CD4-positive, alpha-beta T cell treated with Interleukin-6 at 100 ng/mL for 8 hours (primary cell): ENCODE results near the gene OR4D6.
A peak's percentile ranks its signal among the peaks of the same experiment; 100 is the strongest.
"Not testable (repeated sequence)": the region's sequence is repeated elsewhere in the genome, so short reads cannot be mapped to it uniquely, and the experiment has no call there.

ENCODE experiments used
- DNase-seq: peaks from one replicate; pipeline ENCODE4 v3.0.0-alpha.2; 2020; ENCODE audit warnings: mixed read lengths, low spot score

OR4D6 gene

GRCh38 chr11:59456661-59457060 is at the start of gene OR4D6:
Gene OR4D6, plus strand, starts transcription at chr11:59456961. Its CDS starts 0 bp downstream, at chr11:59456961.
- DNase-seq, result no peak

DNA sequence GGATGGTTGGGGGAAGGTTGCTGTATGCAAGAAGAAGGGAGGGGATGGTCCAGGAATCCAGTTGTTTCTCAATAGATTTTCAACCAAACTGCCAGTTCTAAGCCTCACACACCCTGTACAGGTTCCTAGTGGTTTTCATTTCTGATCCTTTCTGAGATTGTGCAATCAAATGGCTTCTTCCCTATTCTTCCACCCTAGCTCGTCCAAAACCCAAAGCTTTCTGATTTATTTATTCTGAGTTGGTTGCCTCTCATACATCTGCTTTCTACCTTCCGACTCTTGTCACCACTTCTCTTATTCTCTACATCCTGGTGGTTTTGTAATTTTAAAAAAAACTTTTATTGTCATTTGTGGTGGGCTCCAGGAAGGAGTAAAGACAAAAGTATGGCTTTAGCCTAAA is 43.1 kb upstream of the OR4D6 start:
- DNase-seq, result no peak

- no peak for DNase-seq
Observed at GRCh38 chr11:59415111-59415510, 41.6 kb upstream of the OR4D6 start.

- no peak for DNase-seq
Observed at GRCh38 chr11:59416613-59417012, 40.1 kb upstream of the OR4D6 start.

DNA sequence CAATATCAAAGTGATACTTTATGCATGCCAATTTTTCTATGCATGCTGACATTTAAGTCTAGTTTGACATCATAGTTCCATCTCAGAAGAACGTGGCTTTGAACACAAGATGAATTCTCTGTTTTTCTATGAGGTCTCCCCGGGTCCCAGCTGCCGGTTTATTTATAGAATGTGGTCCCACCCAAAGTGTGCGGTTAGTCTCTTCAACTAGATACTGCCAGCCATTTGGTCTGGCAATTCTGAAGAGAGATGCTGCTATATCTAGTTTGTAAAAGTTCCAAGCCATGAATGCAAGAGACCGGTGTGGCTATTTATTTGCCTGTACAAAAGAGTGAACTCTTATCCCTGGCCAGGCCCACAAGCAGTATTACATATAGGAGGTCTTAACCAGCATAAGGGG is 39.7 kb upstream of the OR4D6 start:
- DNase-seq, result no peak

DNA sequence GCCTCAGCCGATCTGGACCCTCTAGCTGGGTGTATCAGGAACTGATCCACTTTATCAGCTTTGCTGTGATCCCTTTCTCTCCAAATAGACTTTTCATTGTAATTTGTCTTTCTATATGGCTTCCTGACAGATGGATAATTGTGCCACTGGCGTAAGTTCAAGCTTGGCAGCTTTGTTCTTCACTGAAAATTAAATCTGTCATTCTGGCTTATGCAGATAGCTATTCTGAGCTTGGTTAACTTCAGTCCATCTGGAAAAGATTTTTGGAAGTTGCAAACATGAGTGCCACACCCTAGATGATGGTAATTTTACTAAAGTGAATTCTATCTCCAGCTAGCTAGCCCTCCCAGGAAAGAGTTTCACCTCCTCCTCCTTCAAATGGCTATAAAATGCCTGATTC is 38.6 kb upstream of the OR4D6 start:
- no peak for DNase-seq

- no peak for DNase-seq
Observed at GRCh38 chr11:59423835-59424234, 32.9 kb upstream of the OR4D6 start.

DNA sequence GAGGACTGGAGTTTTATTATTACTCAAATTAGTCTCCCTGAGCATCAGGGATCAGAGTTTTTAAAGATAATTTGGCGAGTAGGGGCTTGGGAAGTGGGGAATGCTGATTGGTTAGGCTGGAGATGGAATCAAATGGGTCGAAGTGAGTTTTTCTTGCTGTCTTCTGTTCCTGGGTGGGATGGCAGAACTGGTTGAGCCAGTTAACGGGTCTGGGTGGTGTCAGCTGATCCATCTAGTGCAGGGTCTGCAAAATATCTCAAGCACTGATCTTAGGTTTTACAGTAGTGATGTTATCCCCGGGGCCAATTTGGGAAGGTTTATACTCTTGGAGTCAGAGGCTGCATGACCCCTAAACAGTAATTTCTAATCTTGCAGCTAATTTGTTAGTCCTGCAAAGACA is 31.6 kb upstream of the OR4D6 start:
- DNase-seq, result no peak

GRCh38 chr11:59426361-59427067 is 30.2 kb upstream of the OR4D6 start, which contains the start of gene OR5A2:
Gene OR5A2, minus strand, starts transcription at chr11:59426413. Its CDS starts 3,460 bp downstream, at chr11:59422953.
- no peak for DNase-seq

DNA sequence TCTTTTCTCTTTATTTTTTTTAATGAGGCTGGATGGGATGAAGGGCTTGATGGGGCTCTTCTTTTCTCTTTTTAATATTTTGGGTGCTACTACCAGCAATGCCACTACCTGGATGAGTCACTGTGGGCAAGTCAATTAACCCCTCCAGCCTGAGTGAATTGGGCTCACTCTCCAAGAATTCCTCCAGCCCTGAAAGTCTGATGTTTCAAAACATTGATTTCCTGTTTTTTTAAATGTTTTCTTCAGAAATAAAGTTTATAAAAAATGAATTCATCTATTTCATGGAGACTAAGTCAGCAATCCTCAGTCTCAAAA is 29.7 kb upstream of the OR4D6 start:
- DNase-seq, result no peak

GRCh38 chr11:59429924-59430516 is 26.7 kb upstream of the OR4D6 start:
- peak; percentile 49 for DNase-seq

GRCh38 chr11:59436169-59436568 is 20.6 kb upstream of the OR4D6 start, which contains the start of gene OR5A1:
Gene OR5A1, plus strand, starts transcription at chr11:59436469. Its CDS starts 6,700 bp downstream, at chr11:59443169.
- no peak for DNase-seq

GRCh38 chr11:59437770-59438169 is 19.0 kb upstream of the OR4D6 start:
- no peak for DNase-seq

- not testable (repeated sequence) for DNase-seq
Observed at GRCh38 chr11:59445624-59446023, 11.1 kb upstream of the OR4D6 start.

GRCh38 chr11:59448484-59448883 is 8.3 kb upstream of the OR4D6 start:
- no peak for DNase-seq

DNA sequence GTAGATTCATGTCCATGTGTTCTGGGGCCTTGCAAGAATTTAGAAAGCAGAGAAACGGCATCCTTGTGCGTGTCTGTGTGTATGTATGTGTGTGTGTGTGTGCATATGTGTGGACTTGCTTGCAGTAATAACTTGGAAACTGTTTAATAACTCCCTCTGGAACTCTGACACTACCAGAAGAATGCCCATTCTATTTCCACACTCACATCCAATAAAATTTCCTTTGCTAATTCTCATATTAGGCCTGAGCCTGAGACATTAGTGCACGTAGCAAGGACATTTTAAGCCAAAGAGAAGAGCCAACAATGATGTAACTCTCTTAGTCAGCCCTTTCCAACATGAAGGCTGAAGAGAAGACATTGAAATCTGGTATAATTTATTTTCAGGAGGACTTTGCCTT is 3.2 kb downstream of the OR4D6 start:
- no peak for DNase-seq

DNA sequence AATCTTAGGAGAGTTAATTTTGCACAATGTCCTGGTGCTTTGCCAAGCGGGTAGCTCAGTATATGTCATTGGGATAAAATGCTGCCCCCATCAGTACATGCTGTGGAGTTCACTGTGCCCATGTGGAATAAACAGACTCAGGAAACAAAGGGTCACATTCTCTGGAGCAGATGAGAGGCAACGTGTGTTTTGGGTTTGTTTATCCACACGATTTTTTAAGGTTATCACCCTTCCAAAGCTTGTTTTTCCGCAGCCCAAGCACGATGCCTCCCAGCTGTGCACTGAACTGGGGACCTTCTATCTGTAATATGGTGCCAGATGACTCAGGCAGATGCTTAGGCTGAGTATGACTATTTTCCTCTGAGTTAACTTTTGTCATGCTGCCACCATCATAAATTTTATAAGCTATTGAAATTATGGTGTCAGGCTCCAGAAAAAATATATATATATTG is 6.5 kb downstream of the OR4D6 start:
- DNase-seq, result no peak

GRCh38 chr11:59473015-59473414 is 16.3 kb downstream of the OR4D6 start, which contains the start of gene OR4D10:
Gene OR4D10, plus strand, starts transcription at chr11:59473315. Its CDS starts 4,115 bp downstream, at chr11:59477430.
- no peak for DNase-seq

DNA sequence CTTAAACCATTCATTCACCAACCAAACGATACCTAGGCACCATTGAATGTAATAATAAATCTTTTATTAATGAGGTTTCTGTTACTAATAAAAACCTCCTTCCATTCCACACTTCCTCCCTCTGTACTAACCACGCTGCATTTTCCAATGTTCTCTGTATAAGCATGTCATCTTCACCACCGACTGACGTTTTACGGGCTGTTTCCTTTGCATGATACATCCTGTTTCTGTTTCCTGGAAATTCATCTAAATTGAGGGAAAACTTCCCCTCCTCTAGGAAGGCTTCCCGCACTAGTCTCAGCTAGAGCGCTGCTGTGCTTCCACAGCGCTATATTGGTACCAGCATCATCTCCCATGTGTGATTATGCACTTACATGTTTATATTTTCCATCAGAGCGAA is 18.4 kb downstream of the OR4D6 start:
- no peak for DNase-seq

DNA sequence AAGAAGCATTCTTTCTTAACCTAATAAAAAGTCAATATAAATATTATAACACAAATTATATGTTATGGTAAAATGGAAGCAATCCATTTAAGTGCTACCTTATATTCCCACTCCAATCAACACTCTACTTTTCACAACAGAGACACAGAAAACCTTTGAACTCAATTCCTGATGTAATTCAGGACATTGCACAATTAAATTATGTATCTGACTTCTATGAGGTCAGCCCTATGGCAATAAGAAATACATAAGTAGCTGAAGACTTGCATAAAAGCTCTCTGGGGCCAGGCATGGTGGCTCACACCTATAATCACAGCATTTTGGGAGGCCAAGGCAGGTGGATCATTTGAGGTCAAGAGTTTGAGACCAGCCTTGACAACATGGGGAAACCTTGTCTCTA is 23.1 kb downstream of the OR4D6 start:
- DNase-seq, result no peak

GRCh38 chr11:59480359-59480758 is 23.6 kb downstream of the OR4D6 start:
- DNase-seq, result no peak

GRCh38 chr11:59501931-59502330 is 45.2 kb downstream of the OR4D6 start:
- DNase-seq, result no peak

GRCh38 chr11:59503276-59503675 is 46.5 kb downstream of the OR4D6 start, which contains the start of gene OR4D11:
Gene OR4D11, plus strand, starts transcription at chr11:59503576. Its CDS starts 0 bp downstream, at chr11:59503576.
- DNase-seq, result no peak
